Measurements from ENCODE around the gene PMVK. TPM values are rescaled to one million over a fixed set of nuclear protein-coding genes. Genes with fewer than 3 reads are reported as not detected.

PMVK gene
- total RNA-seq, 1 donor from 2014 or later: 26.7 TPM

DNA sequence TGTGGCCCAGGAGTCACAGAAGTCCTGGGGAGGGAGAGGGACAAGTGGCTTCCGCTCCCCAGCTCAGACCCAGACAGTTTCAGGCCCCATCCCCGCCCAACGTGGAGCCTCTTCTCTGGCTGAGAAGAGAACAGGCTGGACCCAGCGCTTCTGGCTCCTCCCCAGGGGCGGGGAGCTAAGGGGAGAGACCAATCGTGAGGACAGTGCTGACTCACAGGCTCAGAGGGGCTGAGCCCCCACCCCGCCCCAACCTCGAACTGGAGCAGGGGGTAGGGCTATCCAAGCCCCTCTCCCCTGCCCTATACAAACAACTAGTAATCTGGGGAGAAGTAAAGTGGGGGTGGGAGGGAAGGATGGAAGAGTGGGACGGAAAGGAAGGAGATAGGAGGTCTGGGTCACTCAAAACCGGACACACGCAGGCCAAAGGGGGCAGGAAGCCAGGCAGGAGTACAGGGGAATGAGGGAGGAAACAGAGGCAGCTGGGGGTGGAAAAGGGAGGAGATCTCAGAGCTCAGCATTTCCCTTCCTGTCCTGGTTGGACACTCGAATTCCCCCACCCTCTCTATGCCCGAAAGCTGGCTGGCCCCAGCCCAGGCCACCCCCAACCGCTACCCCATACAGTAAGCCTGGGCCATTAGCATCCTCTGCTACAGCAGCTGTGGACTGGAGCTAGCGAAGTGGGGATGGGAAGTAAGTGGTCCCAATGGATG, 34.3 kb upstream of the PMVK start, which contains the start of gene SHC1:
SHC1 (minus strand) TSS at position 117 of the 710 bp plus-strand sequence. CDS start 221 bp downstream, outside the sequence.
- no peaks in the 10 kb centered on the region for H3K9me3 Mint-ChIP-seq (ENCODE audit: unreplicated experiment)
- H3K27ac Mint-ChIP-seq (ENCODE audit: unreplicated experiment): peak within 1 kb of the TSS; percentile 99
- peaks cover 35% of the 10 kb centered on the region for H3K27me3 Mint-ChIP-seq (ENCODE audit: unreplicated experiment)
- H3K4me3 Mint-ChIP-seq (ENCODE audit: unreplicated experiment): no peak within 1 kb of the TSS
- TF ChIP-seq, protein P1, sequence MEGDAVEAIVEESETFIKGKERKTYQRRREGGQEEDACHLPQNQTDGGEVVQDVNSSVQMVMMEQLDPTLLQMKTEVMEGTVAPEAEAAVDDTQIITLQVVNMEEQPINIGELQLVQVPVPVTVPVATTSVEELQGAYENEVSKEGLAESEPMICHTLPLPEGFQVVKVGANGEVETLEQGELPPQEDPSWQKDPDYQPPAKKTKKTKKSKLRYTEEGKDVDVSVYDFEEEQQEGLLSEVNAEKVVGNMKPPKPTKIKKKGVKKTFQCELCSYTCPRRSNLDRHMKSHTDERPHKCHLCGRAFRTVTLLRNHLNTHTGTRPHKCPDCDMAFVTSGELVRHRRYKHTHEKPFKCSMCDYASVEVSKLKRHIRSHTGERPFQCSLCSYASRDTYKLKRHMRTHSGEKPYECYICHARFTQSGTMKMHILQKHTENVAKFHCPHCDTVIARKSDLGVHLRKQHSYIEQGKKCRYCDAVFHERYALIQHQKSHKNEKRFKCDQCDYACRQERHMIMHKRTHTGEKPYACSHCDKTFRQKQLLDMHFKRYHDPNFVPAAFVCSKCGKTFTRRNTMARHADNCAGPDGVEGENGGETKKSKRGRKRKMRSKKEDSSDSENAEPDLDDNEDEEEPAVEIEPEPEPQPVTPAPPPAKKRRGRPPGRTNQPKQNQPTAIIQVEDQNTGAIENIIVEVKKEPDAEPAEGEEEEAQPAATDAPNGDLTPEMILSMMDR (IDR thresholded peaks at IDR 0.05; ENCODE audit: unreplicated experiment): no peak
- peak; percentile 87 for DNase-seq (ENCODE audit: low spot score)
- H3K36me3 Mint-ChIP-seq (ENCODE audit: low read depth, unreplicated experiment): peaks cover 38% of the 10 kb centered on the region
- peaks cover 61% of the 10 kb centered on the region for H3K4me1 Mint-ChIP-seq (ENCODE audit: unreplicated experiment)

DNA sequence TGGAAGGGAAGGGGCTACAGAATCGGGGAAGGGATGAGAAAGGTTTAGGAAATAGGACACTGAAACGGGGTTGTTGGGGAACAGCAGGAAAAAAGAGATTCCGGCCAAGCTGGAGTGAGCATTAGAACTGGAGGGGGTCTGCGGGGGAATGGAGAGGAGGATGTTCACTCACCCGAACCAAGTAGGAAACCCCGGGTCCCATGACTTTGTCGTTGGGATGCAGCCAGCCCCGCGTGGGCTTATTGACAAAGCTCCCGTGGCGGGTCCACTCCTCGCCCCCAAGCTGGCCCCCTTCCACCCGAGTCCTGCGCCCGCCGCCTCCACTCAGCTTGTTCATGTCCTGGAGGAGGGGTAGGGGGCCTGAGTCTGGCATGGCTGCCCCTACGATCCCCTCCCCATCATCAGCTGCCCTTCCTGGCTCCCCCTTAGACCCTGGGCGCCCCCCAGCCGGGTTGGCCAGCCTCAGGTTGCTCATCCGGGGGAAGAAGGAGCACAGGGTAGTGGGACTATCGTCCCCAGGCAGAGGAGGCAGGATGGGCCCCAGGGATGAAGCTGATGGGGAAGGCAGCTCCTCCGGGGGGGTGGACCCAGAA, 33.4 kb upstream of the PMVK start:
- no peak overlapping the region for H3K4me3 Mint-ChIP-seq (ENCODE audit: unreplicated experiment)
- DNase-seq (ENCODE audit: low spot score): no peak
- peaks cover 68% of the 10 kb centered on the region for H3K4me1 Mint-ChIP-seq (ENCODE audit: unreplicated experiment)

DNA sequence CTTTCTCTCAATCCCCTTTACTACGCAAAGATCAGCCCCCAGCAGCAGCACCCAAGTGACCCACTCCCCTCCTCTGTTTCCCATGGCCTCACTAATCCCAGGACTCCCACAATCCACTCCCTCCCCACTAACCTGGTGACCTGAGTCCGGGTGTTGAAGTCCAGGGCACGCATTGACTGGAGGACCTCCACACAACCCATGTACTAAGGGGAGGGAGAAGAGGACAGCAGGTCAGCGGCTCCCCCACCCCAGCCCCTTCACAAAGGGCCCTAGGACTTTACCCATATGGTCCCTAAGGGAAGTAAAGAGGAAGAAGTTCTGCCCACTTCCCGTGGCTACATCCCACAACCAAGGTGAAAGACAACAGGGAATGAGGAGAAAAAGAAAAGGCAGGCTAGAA, 32.7 kb upstream of the PMVK start:
- Mint-ChIP-seq H3K4me3 (ENCODE audit: unreplicated experiment) (no peak overlapping the region), H3K27me3 (ENCODE audit: unreplicated experiment) (peaks cover 36% of the 10 kb centered on the region), H3K36me3 (ENCODE audit: low read depth, unreplicated experiment) (peaks cover 51% of the 10 kb centered on the region), H3K27ac (ENCODE audit: unreplicated experiment) (peak overlapping the region; percentile 99), H3K4me1 (ENCODE audit: unreplicated experiment) (peaks cover 73% of the 10 kb centered on the region), H3K9me3 (ENCODE audit: unreplicated experiment) (no peaks in the 10 kb centered on the region)
- no peak for DNase-seq (ENCODE audit: low spot score)
- TF ChIP-seq, protein P1 (IDR thresholded peaks at IDR 0.05; ENCODE audit: unreplicated experiment): no peak

More for the DNA sequence above, 33.4 kb upstream of the PMVK start:
- Mint-ChIP-seq H3K27me3 (ENCODE audit: unreplicated experiment) (peaks cover 36% of the 10 kb centered on the region), H3K36me3 (ENCODE audit: low read depth, unreplicated experiment) (peaks cover 46% of the 10 kb centered on the region), H3K27ac (ENCODE audit: unreplicated experiment) (peak overlapping the region; percentile 99), H3K9me3 (ENCODE audit: unreplicated experiment) (no peaks in the 10 kb centered on the region)
- TF ChIP-seq, protein P1 (IDR thresholded peaks at IDR 0.05; ENCODE audit: unreplicated experiment): no peak

DNA sequence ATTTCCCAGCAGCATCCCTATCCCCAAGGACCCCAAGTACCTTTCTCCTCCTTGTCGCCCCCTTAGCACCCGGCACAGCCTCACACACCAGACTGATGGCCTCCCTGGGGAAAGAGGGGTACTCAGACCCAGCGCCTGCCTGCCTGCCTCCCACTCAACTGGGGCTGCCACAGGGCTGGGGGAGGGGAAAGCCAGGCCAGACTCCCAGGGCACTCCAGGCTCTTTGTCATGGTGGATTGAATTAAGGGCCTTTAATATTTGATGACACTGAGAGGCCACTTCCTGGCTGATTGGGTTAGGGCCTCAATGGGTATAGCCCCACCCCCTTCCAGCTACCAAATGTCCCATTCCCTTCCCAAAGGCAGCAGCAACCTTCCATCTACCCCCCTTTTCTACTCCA, 32.2 kb upstream of the PMVK start:
- Mint-ChIP-seq H3K9me3 (ENCODE audit: unreplicated experiment) (no peaks in the 10 kb centered on the region), H3K4me3 (ENCODE audit: unreplicated experiment) (no peak overlapping the region), H3K27ac (ENCODE audit: unreplicated experiment) (peak overlapping the region; percentile 99), H3K4me1 (ENCODE audit: unreplicated experiment) (peaks cover 76% of the 10 kb centered on the region), H3K27me3 (ENCODE audit: unreplicated experiment) (peaks cover 41% of the 10 kb centered on the region), H3K36me3 (ENCODE audit: low read depth, unreplicated experiment) (peaks cover 55% of the 10 kb centered on the region)
- no peak for DNase-seq (ENCODE audit: low spot score)
- TF ChIP-seq, protein P1 (IDR thresholded peaks at IDR 0.05; ENCODE audit: unreplicated experiment): no peak

Measured in endothelial cell (in vitro differentiated cells).